HG02623 (cell line): Measurements from ENCODE around the gene TSPAN2.

Experiments
- ATAC-seq: cut with Tn5 transposase; IDR thresholded peaks from one replicate; pipeline ENCODE4 v1.9.1; 2021; ENCODE audit warnings: moderate library complexity; ENCODE audit not compliant: unreplicated experiment

TSPAN2 gene

GRCh38 chr1:115114308-115114707 lies 25.0 kb upstream of the TSPAN2 start:
- ATAC-seq, result no peak

GRCh38 chr1:115113766-115114165 lies 24.5 kb upstream of the TSPAN2 start:
- no peak for ATAC-seq

- no peak for ATAC-seq
Observed at GRCh38 chr1:115112496-115113375, 23.4 kb upstream of the TSPAN2 start.

- ATAC-seq, result no peak
Observed at GRCh38 chr1:115107516-115108260, 18.4 kb upstream of the TSPAN2 start.

- ATAC-seq, result no peak
Observed at GRCh38 chr1:115105831-115106230, 16.5 kb upstream of the TSPAN2 start.

- no peak for ATAC-seq
Observed at GRCh38 chr1:115099693-115100050, 10.4 kb upstream of the TSPAN2 start.

- ATAC-seq, result peak; percentile 85
Observed at GRCh38 chr1:115098979-115099692, 9.8 kb upstream of the TSPAN2 start.

GRCh38 chr1:115092175-115092574 lies 2.9 kb upstream of the TSPAN2 start:
- ATAC-seq, result no peak

- ATAC-seq, result no peak
Observed at GRCh38 chr1:115091572-115091971, 2.3 kb upstream of the TSPAN2 start.

GRCh38 chr1:115090956-115091355 lies 1.7 kb upstream of the TSPAN2 start:
- ATAC-seq, result no peak

GRCh38 chr1:115090540-115090939 lies 1.2 kb upstream of the TSPAN2 start:
- ATAC-seq, result no peak

GRCh38 chr1:115090186-115090490 lies 835 bp upstream of the TSPAN2 start:
- no peak for ATAC-seq

GRCh38 chr1:115088871-115089419 lies 358 bp downstream of the TSPAN2 start:
- ATAC-seq, result no peak

- no peak for ATAC-seq
Observed at GRCh38 chr1:115088115-115088778, 1.1 kb downstream of the TSPAN2 start.

GRCh38 chr1:115086176-115086830 lies 3.0 kb downstream of the TSPAN2 start:
- no peak for ATAC-seq

- ATAC-seq, result no peak
Observed at GRCh38 chr1:115084902-115085511, 4.3 kb downstream of the TSPAN2 start.

- ATAC-seq, result no peak
Observed at GRCh38 chr1:115082949-115083348, 6.4 kb downstream of the TSPAN2 start.

- ATAC-seq, result no peak
Observed at GRCh38 chr1:115078708-115079107, 10.6 kb downstream of the TSPAN2 start.

- no peak for ATAC-seq
Observed at GRCh38 chr1:115077984-115078330, 11.3 kb downstream of the TSPAN2 start.
